ENCODE measurements around the gene CDH3.

CDH3 gene

GRCh38 chr16:68739964-68740627 is 95.0 kb downstream of the CDH3 start:
- no peak for DNase-seq

- DNase-seq, result no peak
Measured at GRCh38 chr16:68740628-68741346, 95.7 kb downstream of the CDH3 start.

- no peak for DNase-seq
Measured at GRCh38 chr16:68743664-68744063, 98.6 kb downstream of the CDH3 start.

- DNase-seq, result peak; percentile 66
Measured at GRCh38 chr16:68744744-68745280, 99.7 kb downstream of the CDH3 start.

- DNase-seq, result no peak
Measured at GRCh38 chr16:68746951-68747350, 101.8 kb downstream of the CDH3 start.

GRCh38 chr16:68749432-68749831 is 104.3 kb downstream of the CDH3 start:
- no peak for DNase-seq
